AG10803 (cell line): ENCODE results near the gene FHL5.

Experiments used
- DNase-seq: peaks from one replicate; pipeline ENCODE4 v3.0.0; 2010; ENCODE audit warnings: low read depth
- H3K4me3 ChIP-seq: 2 replicates; pipeline ENCODE4 v1.5.1; 2011; ENCODE audit warnings: mild to moderate bottlenecking, low read length, control low read depth
- CTCF ChIP-seq: conservative IDR thresholded peaks from 2 replicates; pipeline ENCODE4 v1.5.1; 2011; ENCODE audit warnings: mild to moderate bottlenecking, low read length, control low read depth, inconsistent platforms

The FHL5 gene

DNA sequence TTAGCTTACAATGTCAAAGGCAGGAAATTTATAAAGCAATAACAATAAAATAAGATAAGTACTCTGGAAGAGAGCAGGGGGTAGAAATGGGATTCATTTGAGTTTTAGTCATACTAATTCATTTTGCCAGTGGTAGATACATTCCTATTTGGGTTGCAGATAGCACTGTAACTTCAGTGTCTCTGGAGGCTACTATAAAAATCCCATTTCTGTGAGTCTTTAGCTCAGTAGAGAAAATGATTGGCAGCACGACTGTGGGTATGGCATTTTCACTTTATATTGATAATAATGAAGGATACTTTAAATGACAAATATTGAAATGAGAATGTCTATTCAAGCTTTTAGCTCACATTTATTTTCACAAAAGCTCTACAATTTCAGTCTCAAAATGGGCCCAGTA, 93.6 kb downstream of the FHL5 start:
- TF ChIP-seq CTCF, result no peak
- no peak for DNase-seq
- no peak overlapping the region for H3K4me3 ChIP-seq

GRCh38 chr6:96657344-96657743, 94.4 kb downstream of the FHL5 start:
- no peak overlapping the region for H3K4me3 ChIP-seq
- no peak for TF ChIP-seq CTCF
- DNase-seq, result no peak

GRCh38 chr6:96659084-96659845, 96.3 kb downstream of the FHL5 start:
- H3K4me3 ChIP-seq, result no peak overlapping the region
- no peak for DNase-seq
- no peak for TF ChIP-seq CTCF
